Stimulated activated CD4-positive, alpha-beta T cell treated with anti-CD3 and anti-CD28 coated beads, TNF-alpha, amount 100 ng/mL, for 48 hours (primary cell): ENCODE measurements around the gene GRAMD1C.

Source experiments
- DNase-seq, 3 donors: peaks; one replicate each; pipeline ENCODE4 v3.0.0-alpha.2; 2020; ENCODE audit warnings: low read depth in 3 of 3

Gene GRAMD1C

GRCh38 chr3:113952921-113953320 is 114.3 kb downstream of the GRAMD1C start:
- DNase-seq, result no peak

- DNase-seq, result no peak
Observed at GRCh38 chr3:113953677-113954076, 115.1 kb downstream of the GRAMD1C start.

- no peak for DNase-seq
Observed at GRCh38 chr3:113954091-113954685, 115.6 kb downstream of the GRAMD1C start.

DNA sequence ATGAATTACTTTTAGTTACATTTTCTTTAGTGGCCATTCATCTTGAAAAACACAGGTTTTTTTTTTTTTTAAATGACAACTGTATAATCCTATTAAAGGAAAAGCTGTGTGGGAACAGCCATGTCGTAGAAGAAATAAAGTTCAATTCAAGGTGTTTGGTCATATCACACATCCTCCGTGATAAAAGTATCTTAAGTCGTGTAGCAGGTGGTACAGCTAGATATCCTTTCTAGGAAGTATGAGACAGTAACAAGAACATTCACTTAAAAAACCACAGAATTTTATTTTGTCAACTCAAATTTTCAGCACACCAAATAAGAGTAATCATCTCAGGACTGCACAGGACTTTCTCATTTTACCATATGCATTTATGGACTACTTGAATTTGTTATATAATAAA is 125.3 kb downstream of the GRAMD1C start:
- DNase-seq, result no peak

DNA sequence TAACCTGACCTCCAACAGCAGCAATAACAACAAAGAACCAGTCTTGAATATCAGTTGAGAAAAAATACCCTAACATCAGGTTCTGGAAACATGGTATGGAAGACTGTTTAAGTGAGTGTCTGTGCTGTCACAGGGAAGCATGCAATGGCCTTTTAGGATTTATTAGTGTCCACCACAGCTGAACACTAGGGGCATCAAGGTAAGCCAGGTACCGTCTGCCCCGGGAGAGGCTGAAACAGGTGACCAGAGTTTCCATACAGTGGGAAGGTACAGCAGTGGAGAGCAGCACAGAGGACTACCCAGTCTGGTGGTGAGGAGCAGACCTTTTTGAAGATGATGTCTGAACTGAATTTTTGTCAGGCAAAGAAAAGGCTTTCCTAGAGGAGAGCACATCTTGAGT is 127.6 kb downstream of the GRAMD1C start:
- DNase-seq, result no peak

GRCh38 chr3:113968986-113969385 is 130.4 kb downstream of the GRAMD1C start:
- no peak for DNase-seq

GRCh38 chr3:113977822-113978221 is 139.2 kb downstream of the GRAMD1C start:
- DNase-seq, result no peak

DNA sequence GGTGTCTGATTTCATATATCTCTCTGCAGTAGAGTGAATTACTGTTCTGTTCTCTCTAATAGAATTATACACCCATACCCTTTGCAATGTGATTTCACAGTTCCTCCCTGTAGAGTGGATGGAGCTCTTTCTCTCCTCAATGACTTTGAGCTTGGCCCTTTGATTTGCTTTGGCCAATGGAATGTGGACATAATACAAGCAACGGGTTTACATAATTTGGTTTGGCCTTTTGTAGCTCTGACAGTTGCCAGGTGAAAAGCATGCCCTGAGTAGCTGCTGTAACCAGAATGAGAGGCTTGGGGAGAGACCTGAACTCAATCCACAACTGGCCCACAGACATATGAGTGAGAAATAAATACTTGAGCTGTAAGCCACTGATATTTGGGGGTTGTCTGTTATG is 141.3 kb downstream of the GRAMD1C start:
- DNase-seq, result no peak

- no peak for DNase-seq
Observed at GRCh38 chr3:113981803-113982202, 143.2 kb downstream of the GRAMD1C start.

DNA sequence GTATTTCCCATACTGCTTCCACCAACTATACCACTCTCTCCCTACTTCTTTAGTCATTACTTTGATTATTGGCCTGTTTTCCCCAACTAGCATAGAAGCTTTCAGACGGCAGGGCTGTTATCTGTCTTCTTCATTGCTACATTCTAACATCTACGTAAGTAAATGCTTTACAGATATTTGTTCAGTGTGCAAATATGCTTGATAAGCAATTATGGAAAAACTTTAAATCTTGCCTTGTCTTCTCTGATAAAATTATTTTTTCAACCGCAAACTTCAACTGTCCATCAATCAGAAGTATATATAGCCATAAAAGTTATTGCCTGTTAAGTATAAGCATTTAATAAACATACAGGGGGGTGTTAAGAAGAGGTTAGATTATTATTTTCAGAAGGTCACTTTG is 145.0 kb downstream of the GRAMD1C start:
- DNase-seq, result no peak

GRCh38 chr3:113985541-113985940 is 147.0 kb downstream of the GRAMD1C start:
- no peak for DNase-seq
